GM23338 (cell line): ENCODE measurements around the gene CTBP2. TPM values are rescaled to one million over a fixed set of nuclear protein-coding genes. Genes with fewer than 3 reads are reported as not detected.

Experiments
- ATAC-seq: fragments of 200-7000 bp; cut with Tn5 transposase; 3 replicates; pipeline ENCODE4 v1.9.1; 2020
- DNase-seq: peaks from one replicate; pipeline ENCODE4 v3.0.0-alpha.2; 2015; ENCODE audit warnings: low spot score
- H2AFZ ChIP-seq: fragments of 200-600 bp; sonication (generic); 2 replicates; pipeline ENCODE4 v1.8.0; 2016; ENCODE audit warnings: antibody characterized with exemption, mild to moderate bottlenecking, moderate library complexity
- H3F3A ChIP-seq: fragments of 200-600 bp; sonication (generic); replicated peaks from 2 replicates; pipeline ENCODE4 v1.8.0; 2017; ENCODE audit warnings: antibody characterized with exemption, mixed run types, low read depth
- H3K27ac ChIP-seq: fragments of 200-600 bp; sonication (generic); 2 replicates; pipeline ENCODE4 v1.6.1; 2016; ENCODE audit warnings: low read depth
- H3K27me3 ChIP-seq: fragments of 200-600 bp; sonication (generic); 2 replicates; pipeline ENCODE4 v1.8.0; 2016; ENCODE audit warnings: mild to moderate bottlenecking, mixed run types, moderate library complexity; ENCODE audit not compliant: insufficient read depth
- H3K36me3 ChIP-seq: fragments of 200-600 bp; sonication (generic); 2 replicates; pipeline ENCODE4 v1.8.0; 2016; ENCODE audit warnings: mild to moderate bottlenecking; ENCODE audit not compliant: insufficient read depth
- H3K4me1 ChIP-seq: fragments of 200-600 bp; sonication (generic); 2 replicates; pipeline ENCODE4 v1.8.0; 2016; ENCODE audit warnings: mild to moderate bottlenecking, moderate library complexity; ENCODE audit not compliant: insufficient read depth
- H3K4me2 ChIP-seq: fragments of 200-600 bp; sonication (generic); 2 replicates; pipeline ENCODE4 v1.7.1; 2017; ENCODE audit warnings: mixed run types
- H3K4me3 ChIP-seq: fragments of 200-600 bp; sonication (generic); 2 replicates; pipeline ENCODE4 v1.6.1; 2016; ENCODE audit warnings: mixed run types
- H3K79me2 ChIP-seq: fragments of 200-600 bp; sonication (generic); replicated peaks from 2 replicates; pipeline ENCODE4 v1.8.0; 2017; ENCODE audit warnings: mild to moderate bottlenecking; ENCODE audit not compliant: insufficient read depth
- H3K9me2 ChIP-seq: fragments of 200-600 bp; sonication (generic); 2 replicates; pipeline ENCODE4 v1.8.0; 2017; ENCODE audit not compliant: insufficient read depth
- H4K20me1 ChIP-seq: fragments of 200-600 bp; sonication (generic); replicated peaks from 2 replicates; pipeline ENCODE4 v1.8.0; 2017; ENCODE audit warnings: mild to moderate bottlenecking; ENCODE audit not compliant: insufficient read depth
- H3K27ac Mint-ChIP-seq: 2 replicates; pipeline ENCODE4 v1.8.0; 2020; ENCODE audit warnings: inconsistent platforms, mild to moderate bottlenecking, moderate library complexity, mixed read lengths
- H3K27me3 Mint-ChIP-seq: 3 replicates; pipeline ENCODE4 v1.8.0; 2022; ENCODE audit warnings: low read depth, mild to moderate bottlenecking, moderate library complexity, mixed read lengths, inconsistent platforms; ENCODE audit not compliant: insufficient read depth, poor library complexity
- H3K36me3 Mint-ChIP-seq: 3 replicates; pipeline ENCODE4 v1.8.0; 2021; ENCODE audit warnings: low read depth, mild to moderate bottlenecking, inconsistent platforms, moderate library complexity, mixed read lengths
- H3K4me1 Mint-ChIP-seq: 3 replicates; pipeline ENCODE4 v1.8.0; 2020; ENCODE audit warnings: mild to moderate bottlenecking, inconsistent platforms, mixed read lengths
- H3K4me3 Mint-ChIP-seq: 3 replicates; pipeline ENCODE4 v1.8.0; 2021; ENCODE audit warnings: moderate library complexity, mild to moderate bottlenecking, inconsistent platforms, mixed read lengths
- H3K9me3 Mint-ChIP-seq: 3 replicates; pipeline ENCODE4 v1.8.0; 2020; ENCODE audit warnings: moderate library complexity, mild to moderate bottlenecking, inconsistent platforms, mixed read lengths
- CREB1 ChIP-seq: fragments of 250-450 bp; sonication (Bioruptor Pico); IDR thresholded peaks from 2 replicates; pipeline ENCODE4 v1.5.0; 2020; ENCODE audit warnings: low read depth, mild to moderate bottlenecking, moderate library complexity
- EZH2 ChIP-seq: fragments of 200-600 bp; sonication (generic); IDR thresholded peaks from one replicate; pipeline ENCODE4 v1.8.0; 2017; ENCODE audit warnings: antibody characterized with exemption, mild to moderate bottlenecking, low read depth; ENCODE audit not compliant: unreplicated experiment
- JUNB ChIP-seq: IDR thresholded peaks from one replicate; pipeline ENCODE4 v1.6.1; 2016; ENCODE audit warnings: antibody characterized with exemption; ENCODE audit not compliant: unreplicated experiment
- NANOG ChIP-seq: IDR thresholded peaks from 2 replicates; pipeline ENCODE4 v1.6.1; 2016; ENCODE audit warnings: antibody characterized with exemption, borderline replicate concordance
- POLR2AphosphoS5 ChIP-seq: IDR thresholded peaks from 2 replicates; pipeline ENCODE4 v1.6.1; 2016; ENCODE audit warnings: antibody characterized with exemption, low read depth
- STAT1 ChIP-seq: IDR thresholded peaks from one replicate; pipeline ENCODE4 v1.6.1; 2016; ENCODE audit warnings: antibody characterized with exemption; ENCODE audit not compliant: unreplicated experiment
- ZNF114 ChIP-seq: fragments of 250-450 bp; sonication (Bioruptor Pico); IDR thresholded peaks from 2 replicates; pipeline ENCODE4 v1.5.0; 2020; ENCODE audit warnings: mild to moderate bottlenecking, moderate library complexity
- ZNF331 ChIP-seq: fragments of 250-450 bp; sonication (Bioruptor Pico); IDR thresholded peaks from 2 replicates; pipeline ENCODE4 v1.5.0; 2020; ENCODE audit warnings: low read depth, mild to moderate bottlenecking, moderate library complexity
- polyA plus RNA-seq: library from polyadenylated mRNA; unstranded; fragments of >200 nt; fragmentation: Nextera tagmentation; extraction: Ambion mirVana; gene quantifications from 2 replicates; pipeline ENCODE4 v1.2.1, GENCODE V29; 2016
- total RNA-seq: library from RNA; depleted of rRNA; stranded (reverse); fragments of >200 nt; shearing (Covaris generic); gene quantifications from 2 replicates; pipeline ENCODE4 v1.2.3, GENCODE V29; 2014
- TF ChIP-seq, protein P1 (sequence below): IDR thresholded peaks from 2 replicates; pipeline ENCODE4 v1.6.1; 2016; ENCODE audit warnings: antibody characterized with exemption
- TF ChIP-seq, protein P2 (sequence below), 2 experiments: fragments of 200-600 bp in 1 of 2; sonication (generic) in 1 of 2; conservative IDR thresholded peaks; 2 replicates each; pipeline versions ENCODE4 v1.5.1 to v1.6.1; 2016 to 2017; ENCODE audit warnings: antibody characterized with exemption in 2 of 2, low read depth in 2 of 2, mild to moderate bottlenecking in 2 of 2, moderate library complexity in 1 of 2
- TF ChIP-seq, protein P3 (sequence below): fragments of 250-450 bp; sonication (Bioruptor Pico); IDR thresholded peaks from 2 replicates; pipeline ENCODE4 v1.5.0; 2020; ENCODE audit warnings: mild to moderate bottlenecking, moderate library complexity

The CTBP2 gene
- total and polyA plus RNA-seq, 2 experiments from 2014 or later = 133 to 265 TPM

DNA sequence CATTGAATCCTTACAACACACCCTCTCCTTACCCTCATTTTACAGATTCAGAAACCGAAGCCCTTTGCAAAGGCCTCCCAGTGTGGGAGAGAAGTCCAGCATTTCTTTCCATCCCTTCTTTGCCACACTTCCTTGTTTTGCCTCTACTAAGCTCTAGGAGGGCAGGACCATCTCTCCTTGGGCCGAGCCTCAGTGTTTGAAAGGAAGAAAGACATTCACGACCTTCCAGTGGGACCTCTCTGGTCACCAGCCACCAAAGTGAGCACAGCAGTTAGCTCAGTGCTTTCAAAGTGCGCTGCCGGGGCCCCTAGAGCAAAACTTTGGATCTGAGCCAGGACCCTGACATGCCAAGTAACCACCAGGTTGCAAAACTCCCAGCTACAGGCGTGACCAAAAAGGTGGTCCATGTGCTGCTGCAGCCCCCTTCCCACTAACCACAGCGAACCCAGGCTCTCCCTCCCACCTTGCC is 12.4 kb downstream of the CTBP2 start:
- H3K4me3 ChIP-seq = peak overlapping the region; percentile 25; the same call in 1 of the 2 replicates
- peaks cover 100% of the 10 kb centered on the region for H3K79me2 ChIP-seq
- H3K4me2 ChIP-seq = peak overlapping the region; percentile 78; the same call in 1 of the 2 replicates
- no peaks in the 10 kb centered on the region for H3K36me3 ChIP-seq
- DNase-seq (no peak), ATAC-seq (no peak)
- peaks cover 72% of the 10 kb centered on the region for H3K36me3 Mint-ChIP-seq
- H3K27ac ChIP-seq = peak overlapping the region; percentile 98
- H4K20me1 ChIP-seq = peaks cover 70% of the 10 kb centered on the region
- no peaks in the 10 kb centered on the region; the same call in 2 of the 3 replicates for H3K9me3 Mint-ChIP-seq
- peaks cover 18% of the 10 kb centered on the region for H3K27me3 Mint-ChIP-seq
- TF ChIP-seq ZNF114 (CRISPR knock-in tag) (no peak), ZNF331 (CRISPR knock-in tag) (no peak), EZH2 (no peak), JUNB (no peak), POLR2AphosphoS5 (no peak), NANOG (no peak), CREB1 (CRISPR knock-in tag) (no peak), STAT1 (no peak)
- TF ChIP-seq, protein P1, sequence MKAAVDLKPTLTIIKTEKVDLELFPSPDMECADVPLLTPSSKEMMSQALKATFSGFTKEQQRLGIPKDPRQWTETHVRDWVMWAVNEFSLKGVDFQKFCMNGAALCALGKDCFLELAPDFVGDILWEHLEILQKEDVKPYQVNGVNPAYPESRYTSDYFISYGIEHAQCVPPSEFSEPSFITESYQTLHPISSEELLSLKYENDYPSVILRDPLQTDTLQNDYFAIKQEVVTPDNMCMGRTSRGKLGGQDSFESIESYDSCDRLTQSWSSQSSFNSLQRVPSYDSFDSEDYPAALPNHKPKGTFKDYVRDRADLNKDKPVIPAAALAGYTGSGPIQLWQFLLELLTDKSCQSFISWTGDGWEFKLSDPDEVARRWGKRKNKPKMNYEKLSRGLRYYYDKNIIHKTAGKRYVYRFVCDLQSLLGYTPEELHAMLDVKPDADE = no peak
- TF ChIP-seq, protein P2, sequence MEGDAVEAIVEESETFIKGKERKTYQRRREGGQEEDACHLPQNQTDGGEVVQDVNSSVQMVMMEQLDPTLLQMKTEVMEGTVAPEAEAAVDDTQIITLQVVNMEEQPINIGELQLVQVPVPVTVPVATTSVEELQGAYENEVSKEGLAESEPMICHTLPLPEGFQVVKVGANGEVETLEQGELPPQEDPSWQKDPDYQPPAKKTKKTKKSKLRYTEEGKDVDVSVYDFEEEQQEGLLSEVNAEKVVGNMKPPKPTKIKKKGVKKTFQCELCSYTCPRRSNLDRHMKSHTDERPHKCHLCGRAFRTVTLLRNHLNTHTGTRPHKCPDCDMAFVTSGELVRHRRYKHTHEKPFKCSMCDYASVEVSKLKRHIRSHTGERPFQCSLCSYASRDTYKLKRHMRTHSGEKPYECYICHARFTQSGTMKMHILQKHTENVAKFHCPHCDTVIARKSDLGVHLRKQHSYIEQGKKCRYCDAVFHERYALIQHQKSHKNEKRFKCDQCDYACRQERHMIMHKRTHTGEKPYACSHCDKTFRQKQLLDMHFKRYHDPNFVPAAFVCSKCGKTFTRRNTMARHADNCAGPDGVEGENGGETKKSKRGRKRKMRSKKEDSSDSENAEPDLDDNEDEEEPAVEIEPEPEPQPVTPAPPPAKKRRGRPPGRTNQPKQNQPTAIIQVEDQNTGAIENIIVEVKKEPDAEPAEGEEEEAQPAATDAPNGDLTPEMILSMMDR (conservative IDR thresholded peaks at IDR 0.05; ENCODE audit: low read depth in 2 of 2) = no peak
- TF ChIP-seq, protein P3, sequence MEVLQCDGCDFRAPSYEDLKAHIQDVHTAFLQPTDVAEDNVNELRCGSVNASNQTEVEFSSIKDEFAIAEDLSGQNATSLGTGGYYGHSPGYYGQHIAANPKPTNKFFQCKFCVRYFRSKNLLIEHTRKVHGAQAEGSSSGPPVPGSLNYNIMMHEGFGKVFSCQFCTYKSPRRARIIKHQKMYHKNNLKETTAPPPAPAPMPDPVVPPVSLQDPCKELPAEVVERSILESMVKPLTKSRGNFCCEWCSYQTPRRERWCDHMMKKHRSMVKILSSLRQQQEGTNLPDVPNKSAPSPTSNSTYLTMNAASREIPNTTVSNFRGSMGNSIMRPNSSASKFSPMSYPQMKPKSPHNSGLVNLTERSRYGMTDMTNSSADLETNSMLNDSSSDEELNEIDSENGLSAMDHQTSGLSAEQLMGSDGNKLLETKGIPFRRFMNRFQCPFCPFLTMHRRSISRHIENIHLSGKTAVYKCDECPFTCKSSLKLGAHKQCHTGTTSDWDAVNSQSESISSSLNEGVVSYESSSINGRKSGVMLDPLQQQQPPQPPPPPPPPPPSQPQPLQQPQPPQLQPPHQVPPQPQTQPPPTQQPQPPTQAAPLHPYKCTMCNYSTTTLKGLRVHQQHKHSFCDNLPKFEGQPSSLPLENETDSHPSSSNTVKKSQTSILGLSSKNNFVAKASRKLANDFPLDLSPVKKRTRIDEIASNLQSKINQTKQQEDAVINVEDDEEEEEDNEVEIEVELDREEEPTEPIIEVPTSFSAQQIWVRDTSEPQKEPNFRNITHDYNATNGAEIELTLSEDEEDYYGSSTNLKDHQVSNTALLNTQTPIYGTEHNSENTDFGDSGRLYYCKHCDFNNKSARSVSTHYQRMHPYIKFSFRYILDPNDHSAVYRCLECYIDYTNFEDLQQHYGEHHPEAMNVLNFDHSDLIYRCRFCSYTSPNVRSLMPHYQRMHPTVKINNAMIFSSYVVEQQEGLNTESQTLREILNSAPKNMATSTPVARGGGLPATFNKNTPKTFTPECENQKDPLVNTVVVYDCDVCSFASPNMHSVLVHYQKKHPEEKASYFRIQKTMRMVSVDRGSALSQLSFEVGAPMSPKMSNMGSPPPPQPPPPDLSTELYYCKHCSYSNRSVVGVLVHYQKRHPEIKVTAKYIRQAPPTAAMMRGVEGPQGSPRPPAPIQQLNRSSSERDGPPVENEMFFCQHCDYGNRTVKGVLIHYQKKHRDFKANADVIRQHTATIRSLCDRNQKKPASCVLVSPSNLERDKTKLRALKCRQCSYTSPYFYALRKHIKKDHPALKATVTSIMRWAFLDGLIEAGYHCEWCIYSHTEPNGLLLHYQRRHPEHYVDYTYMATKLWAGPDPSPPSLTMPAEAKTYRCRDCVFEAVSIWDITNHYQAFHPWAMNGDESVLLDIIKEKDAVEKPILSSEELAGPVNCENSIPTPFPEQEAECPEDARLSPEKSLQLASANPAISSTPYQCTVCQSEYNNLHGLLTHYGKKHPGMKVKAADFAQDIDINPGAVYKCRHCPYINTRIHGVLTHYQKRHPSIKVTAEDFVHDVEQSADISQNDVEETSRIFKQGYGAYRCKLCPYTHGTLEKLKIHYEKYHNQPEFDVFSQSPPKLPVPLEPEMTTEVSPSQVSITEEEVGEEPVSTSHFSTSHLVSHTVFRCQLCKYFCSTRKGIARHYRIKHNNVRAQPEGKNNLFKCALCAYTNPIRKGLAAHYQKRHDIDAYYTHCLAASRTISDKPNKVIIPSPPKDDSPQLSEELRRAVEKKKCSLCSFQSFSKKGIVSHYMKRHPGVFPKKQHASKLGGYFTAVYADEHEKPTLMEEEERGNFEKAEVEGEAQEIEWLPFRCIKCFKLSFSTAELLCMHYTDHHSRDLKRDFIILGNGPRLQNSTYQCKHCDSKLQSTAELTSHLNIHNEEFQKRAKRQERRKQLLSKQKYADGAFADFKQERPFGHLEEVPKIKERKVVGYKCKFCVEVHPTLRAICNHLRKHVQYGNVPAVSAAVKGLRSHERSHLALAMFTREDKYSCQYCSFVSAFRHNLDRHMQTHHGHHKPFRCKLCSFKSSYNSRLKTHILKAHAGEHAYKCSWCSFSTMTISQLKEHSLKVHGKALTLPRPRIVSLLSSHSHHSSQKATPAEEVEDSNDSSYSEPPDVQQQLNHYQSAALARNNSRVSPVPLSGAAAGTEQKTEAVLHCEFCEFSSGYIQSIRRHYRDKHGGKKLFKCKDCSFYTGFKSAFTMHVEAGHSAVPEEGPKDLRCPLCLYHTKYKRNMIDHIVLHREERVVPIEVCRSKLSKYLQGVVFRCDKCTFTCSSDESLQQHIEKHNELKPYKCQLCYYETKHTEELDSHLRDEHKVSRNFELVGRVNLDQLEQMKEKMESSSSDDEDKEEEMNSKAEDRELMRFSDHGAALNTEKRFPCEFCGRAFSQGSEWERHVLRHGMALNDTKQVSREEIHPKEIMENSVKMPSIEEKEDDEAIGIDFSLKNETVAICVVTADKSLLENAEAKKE (CRISPR knock-in tag) = no peak
- peak overlapping the region; percentile 96 for H3K27ac Mint-ChIP-seq
- peaks cover 90% of the 10 kb centered on the region for H3K4me1 ChIP-seq
- H3K4me1 Mint-ChIP-seq = peaks cover 86% of the 10 kb centered on the region
- no peaks in the 10 kb centered on the region for H3K9me2 ChIP-seq
- H3K27me3 ChIP-seq = no peaks in the 10 kb centered on the region
- H3K4me3 Mint-ChIP-seq = peak overlapping the region; percentile 70
- no peak overlapping the region for H2AFZ ChIP-seq
- peaks cover 29% of the 10 kb centered on the region for H3F3A ChIP-seq
